Measurements from ENCODE around the gene ACOT11.

Gene ACOT11

DNA sequence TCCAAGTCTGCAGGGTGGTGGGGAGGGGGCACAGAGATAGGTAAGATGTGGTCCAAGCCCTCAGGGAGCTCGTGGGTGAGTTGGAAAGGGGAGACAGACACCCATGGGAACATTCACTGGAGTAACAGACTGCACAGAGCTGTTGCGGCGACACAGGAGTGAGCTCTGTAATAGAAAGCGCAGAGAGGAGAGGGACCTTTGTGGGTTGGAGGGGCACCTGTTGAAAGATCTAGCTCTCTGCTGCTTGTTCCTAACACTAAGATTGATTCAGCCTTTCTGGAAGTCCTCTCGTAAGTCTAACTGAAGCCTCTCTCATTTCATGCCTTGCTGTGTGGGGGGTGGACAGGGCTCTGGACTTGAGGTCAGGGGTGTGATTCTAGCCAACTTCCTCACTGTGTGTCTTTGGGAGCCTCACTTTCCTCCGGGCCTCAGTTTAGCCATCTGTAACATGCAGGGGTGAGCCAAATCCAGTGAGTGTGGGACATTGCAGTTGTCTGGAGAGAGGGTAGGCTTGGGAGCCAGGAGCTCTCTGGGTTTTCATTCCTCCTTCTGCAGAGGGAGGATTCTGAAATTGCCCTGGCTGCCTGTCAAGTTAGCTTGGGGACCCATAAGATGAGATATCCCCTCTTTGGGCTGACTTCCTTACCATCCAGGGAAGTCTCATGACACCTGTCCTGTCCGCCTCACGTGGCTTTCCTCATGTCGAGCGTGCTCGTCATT lies 2.0 kb upstream of the ACOT11 start:
- CTCF ChIA-PET = interaction anchor here (1.0 to 1.4 kb wide), 2 partner anchors 31 to 37 kb away, joined by 3 read pairs; no protein-coding TSS in a partner anchor
- POLR2A ChIA-PET = no interaction called here
- TF ChIP-seq CTCF (IDR thresholded peaks at IDR 0.05; ENCODE audit: control extremely low read depth, extremely low read depth, low read depth, missing control alignments) = no peak
- no peak for DNase-seq (ENCODE audit: extremely low spot score)

GRCh38 chr1:54546651-54547401 lies 1.2 kb upstream of the ACOT11 start:
- CTCF ChIA-PET = interaction anchor here (1.0 to 1.2 kb wide), 2 partner anchors 9 to 36 kb away, joined by 3 to 4 read pairs; no protein-coding TSS in a partner anchor
- POLR2A ChIA-PET = no interaction called here
- DNase-seq (ENCODE audit: extremely low spot score) = no peak
- no peak for TF ChIP-seq CTCF (IDR thresholded peaks at IDR 0.05; ENCODE audit: control extremely low read depth, extremely low read depth, low read depth, missing control alignments)

GRCh38 chr1:54548389-54549044 lies 489 bp downstream of the ACOT11 start:
- CTCF ChIA-PET = interaction anchor here (1.0 to 1.2 kb wide), 4 partner anchors 8 to 286 kb away, joined by 3 to 5 read pairs (median 4); no protein-coding TSS in a partner anchor
- TF ChIP-seq CTCF (IDR thresholded peaks at IDR 0.05; ENCODE audit: control extremely low read depth, extremely low read depth, low read depth, missing control alignments) = no peak
- POLR2A ChIA-PET = no interaction called here
- no peak for DNase-seq (ENCODE audit: extremely low spot score)

- TF ChIP-seq CTCF (IDR thresholded peaks at IDR 0.05; ENCODE audit: control extremely low read depth, extremely low read depth, low read depth, missing control alignments) = no peak
- DNase-seq (ENCODE audit: extremely low spot score) = no peak
- CTCF ChIA-PET = interaction anchor here (1.5 kb wide), 1 partner anchor 11 kb away, joined by 4 read pairs; no protein-coding TSS in a partner anchor
- POLR2A ChIA-PET = no interaction called here
These were observed 1.3 kb downstream of the ACOT11 start for GRCh38 chr1:54549181-54549924.

GRCh38 chr1:54551891-54552290 lies 3.9 kb downstream of the ACOT11 start:
- ChIA-PET CTCF (no interaction called here), POLR2A (no interaction called here)
- no peak for TF ChIP-seq CTCF (IDR thresholded peaks at IDR 0.05; ENCODE audit: control extremely low read depth, extremely low read depth, low read depth, missing control alignments)
- DNase-seq (ENCODE audit: extremely low spot score) = no peak
